IPS DF 19.7 (cell line): ENCODE results near the gene GCA.

Source experiments
- DNase-seq: peaks from one replicate; pipeline ENCODE4 v3.0.0-alpha.2; 2013; ENCODE audit warnings: low read depth, low spot score

GCA gene, protein sequence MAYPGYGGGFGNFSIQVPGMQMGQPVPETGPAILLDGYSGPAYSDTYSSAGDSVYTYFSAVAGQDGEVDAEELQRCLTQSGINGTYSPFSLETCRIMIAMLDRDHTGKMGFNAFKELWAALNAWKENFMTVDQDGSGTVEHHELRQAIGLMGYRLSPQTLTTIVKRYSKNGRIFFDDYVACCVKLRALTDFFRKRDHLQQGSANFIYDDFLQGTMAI

DNA sequence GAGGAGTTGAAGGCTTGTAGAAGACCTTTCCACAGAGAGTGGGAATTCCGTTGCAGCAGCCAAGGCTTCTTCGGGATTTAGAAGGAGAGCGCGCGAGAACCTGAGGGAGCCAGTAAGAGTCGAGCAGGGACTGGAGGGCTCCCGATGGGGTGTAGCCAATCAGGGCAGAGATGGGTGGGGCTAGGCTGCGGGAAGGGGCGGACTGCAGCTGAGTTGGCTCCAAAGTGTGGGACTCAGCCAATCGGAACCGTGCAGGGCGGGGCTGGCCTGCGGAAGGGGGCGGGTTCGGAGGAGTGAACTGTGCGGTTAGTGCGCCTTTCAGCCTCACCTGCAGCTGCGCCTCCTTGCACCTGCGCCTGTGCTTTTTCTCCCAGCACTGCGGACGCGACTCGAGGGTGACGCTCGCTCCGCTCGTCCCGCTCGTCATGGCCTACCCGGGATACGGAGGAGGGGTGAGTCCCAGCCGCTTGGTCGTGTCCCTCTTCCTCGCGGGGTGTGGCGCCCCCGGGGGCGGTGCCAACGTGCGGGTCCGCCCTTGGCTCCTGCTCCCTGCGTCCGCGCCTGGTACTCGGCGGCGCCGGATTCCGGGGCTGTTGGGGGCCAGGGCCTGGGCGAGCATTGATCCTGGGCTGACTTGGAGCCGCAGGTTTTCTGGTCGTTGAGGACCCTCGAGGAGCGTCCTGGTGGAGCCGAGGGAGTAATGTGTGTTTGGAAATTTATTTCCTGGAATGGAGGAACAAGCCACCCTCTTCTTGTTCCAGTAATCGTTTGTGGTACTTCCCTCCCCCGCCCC lies at the start of gene GCA:
Gene GCA (plus strand): TSS at position 309 of the 793 bp plus-strand sequence. CDS start 117 bp downstream, at position 426.
- peak; percentile 90 for DNase-seq

DNA sequence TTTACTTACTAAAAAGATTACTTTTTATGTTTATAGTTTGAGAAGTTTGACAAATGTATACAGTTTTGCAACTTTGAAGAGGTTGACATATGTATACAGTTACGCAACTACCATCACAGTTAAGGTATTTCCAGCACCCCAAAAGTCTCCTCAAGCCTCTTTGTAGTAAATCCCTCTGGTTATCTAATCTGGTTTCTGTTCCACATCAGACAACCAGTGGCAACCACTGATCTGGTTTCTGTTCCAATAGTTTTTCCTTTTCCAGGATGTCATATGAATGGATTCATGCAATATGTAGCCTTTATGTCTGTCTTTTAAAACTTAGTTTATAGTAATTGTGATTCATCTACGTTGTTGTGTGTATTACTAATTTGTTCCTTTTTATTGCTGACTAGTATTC lies 48.9 kb upstream of the GCA start:
- no peak for DNase-seq

DNA sequence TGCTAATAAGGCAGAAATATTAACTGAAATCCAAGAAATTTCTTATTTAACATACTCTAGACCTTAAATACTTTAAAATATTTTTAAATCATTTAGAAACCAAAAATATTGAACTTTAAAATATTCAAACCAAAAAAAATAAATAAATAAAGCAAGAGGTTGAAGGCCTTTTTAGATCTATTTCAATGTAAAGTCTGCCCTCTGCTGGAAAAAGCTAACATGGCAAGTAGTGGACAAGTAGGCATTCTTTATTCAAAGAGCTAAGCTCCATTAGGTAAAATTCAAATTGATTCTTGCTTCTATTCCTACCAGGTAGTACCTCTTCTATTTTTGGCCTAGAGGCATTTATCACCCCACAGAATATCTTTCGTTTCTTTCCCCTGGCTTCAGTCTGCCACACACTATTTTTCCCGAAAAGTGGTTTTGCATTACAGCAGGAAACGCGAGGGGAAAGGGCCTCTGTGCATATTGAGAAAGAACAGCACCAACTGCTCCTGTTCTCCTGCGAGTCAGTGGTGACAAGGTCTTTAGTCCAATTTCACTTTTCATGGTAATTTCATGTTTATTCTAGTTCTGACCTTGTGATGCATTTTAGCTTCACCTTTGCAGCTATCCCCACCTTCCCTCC lies 45.9 kb upstream of the GCA start:
- no peak for DNase-seq

DNA sequence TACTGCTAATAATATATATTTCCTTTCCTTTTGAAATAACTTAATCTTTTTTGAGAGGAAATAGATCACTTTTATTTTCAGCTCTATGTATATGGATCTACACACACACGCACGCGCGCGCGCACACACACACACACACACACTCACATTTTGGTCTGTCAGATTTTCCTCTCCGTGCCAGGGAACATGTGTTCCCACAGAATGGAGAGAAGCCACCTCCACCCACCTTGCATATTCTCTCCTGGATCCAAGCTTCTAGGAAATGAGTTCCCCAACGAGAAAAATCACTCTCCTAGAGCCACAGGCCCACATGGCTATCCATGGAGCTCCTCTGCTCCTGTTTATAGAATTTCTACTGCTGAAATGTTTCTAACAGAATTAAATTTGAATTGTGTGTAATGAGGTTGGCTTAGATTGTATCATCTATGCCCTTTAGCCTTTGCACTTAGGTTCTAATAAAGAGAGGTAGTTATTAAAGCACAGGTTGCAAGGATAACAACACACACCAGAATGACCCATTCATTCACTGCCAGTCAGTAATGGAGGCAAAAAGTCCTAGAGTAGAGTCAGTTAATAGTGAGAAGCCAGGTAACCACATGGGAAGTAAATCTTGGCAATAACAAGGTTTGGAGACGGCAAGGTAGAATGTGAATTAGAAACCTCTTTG lies 45.1 kb upstream of the GCA start:
- DNase-seq: no peak

DNA sequence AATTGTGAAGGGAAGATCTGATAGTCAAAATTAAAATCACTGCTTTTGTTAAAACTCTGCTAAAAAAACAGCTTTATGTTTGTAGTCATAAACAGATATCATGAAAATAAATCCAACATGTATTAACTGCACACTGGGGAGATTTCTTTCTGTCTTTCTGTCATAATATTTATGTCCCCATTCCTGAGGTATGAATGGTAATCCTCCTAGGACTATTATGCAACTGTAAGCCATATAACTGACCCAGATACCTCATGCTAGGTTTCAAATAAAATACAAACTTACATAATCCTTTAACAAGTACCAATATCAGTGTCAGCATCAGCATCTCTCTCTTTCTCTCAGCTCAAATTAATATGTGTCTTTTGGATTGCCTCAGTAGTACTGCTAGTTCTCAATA lies 43.7 kb upstream of the GCA start:
- no peak for DNase-seq

DNA sequence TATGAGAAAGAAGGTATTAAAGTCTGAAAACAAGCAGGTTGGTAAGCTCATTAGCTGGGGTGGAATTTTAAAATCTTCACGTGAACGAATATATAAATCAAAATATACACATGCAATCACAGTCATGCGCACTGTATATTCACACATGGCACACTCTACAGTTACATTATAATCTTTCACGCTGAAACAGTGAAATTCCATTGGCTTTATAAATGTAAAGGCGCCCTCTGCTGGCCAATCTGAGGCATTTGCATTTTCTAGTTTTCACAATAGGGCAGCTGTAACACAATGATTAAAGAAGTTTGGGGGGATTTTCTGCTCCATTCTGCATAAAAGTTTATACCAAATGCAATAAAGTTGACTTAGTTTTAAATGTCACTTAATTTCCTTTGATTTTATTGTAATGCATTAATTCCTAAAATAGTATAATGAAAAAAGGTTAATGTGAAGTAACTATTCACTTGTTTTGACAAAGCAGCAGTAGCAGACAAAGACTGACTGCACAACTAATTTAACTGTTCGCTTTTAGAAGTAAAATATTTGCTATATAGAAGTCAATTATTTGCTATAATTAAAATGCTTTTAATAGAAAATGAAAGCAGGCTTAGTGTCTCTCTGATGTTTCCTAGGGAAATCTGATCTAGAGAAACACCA lies 42.7 kb upstream of the GCA start:
- DNase-seq: no peak

DNA sequence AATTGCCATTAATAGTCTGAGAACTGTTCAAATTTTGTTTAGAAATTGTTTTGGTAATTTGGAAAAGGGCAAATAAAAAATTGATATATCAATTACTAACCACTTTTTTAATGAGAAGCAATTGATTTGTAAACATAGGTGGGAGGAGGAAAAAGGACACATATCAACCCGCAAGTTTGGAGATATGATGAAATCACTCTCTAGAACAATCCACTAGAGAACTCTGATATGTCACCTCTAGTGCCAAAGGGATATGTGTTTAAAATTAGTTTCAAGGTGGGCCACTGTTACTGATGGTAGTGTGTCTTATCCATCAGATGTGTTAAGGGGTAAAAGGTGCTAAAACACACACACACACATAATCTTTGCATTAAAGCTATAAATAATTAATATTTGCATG lies 42.1 kb upstream of the GCA start:
- DNase-seq: no peak

DNA sequence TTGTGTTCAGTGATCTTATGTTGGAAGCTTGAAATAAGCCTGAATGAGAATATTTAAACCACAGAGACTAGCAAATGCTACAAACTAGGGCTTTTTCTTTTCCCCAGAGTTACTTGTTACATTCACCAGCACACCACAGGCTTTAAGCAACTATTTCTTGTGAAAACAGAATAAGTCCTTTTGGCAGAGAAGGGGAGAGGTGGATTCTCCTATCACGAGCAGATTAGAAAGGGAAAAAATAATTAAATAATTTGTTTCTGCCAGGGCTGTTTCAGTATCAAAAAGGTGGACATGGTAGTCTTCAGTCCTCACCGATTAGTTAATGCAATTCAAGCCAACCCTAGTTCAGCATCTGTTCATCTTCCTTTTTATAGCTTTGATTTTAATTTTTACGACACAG lies 38.0 kb upstream of the GCA start:
- DNase-seq: no peak

DNA sequence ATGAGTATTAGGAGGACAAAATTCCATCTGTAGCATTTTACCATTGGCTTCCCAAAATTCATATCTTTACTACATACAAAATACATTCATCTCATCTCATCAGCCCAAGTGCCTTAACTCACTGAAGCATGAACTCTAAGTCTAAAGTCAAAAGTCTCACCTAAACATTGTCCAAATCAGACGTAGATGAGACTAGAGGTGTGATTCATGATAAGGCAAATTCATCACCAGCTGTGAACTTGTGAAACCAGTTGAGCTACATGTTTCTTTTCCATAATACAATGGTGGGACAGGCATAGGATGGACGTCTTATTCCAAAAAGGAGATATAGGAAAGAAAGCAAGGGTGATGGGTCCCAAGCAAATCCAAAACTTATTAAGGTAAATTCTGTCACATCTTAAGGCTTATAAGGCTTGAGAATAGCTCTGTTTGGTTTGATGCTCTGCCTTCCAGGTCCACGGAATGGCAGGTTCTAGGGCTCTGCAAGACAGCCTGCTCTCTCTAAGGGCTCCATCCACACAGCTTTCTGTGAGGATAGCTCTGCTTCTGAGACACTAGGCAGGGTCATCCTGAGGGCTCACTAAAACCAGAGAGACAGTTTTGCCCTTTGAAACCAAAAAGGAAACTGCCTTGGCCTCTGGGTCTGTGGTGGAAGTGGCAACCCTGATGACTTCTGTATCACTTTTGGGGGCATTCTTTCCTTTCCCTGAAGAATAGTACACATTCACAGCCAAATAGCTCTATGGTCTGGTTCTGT lies 35.0 kb upstream of the GCA start:
- DNase-seq: no peak

DNA sequence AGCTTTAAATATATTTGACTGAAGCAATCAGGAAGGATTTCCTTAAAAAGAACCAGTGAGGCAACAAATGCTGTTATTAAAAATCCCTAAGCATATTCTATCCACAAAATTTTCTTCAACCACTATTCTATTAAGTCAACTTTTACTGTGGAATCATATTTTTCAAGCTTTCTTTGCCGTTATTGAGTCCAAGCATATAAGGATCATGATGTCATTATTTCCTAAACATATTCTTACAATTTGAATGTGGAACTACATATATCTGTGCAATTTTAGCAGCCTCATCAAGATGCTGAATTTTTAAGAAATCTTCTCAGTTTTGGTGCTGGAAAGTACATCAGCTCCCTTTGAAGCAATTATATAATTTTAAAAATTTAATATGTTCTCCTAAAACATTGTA lies 31.1 kb upstream of the GCA start:
- DNase-seq: no peak

DNA sequence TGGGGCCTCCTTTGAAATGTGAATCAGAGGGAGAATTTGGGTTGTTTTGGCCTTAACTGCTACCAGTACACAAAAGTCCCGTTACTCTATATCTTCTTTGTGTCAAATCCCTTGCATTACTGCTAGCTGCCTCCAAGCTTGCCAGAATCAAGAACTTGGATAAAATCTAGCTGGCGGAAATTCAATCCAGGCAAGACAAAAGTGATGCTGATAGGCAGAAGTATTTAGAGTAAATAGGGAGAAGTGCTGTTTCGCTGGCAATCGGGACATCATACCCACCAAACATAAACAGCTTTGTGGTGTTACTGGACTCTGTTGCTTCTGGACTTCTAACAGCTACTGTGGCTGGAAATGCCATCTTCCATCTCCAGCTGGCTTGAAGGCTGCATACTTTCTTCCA lies 28.0 kb upstream of the GCA start:
- DNase-seq: no peak

DNA sequence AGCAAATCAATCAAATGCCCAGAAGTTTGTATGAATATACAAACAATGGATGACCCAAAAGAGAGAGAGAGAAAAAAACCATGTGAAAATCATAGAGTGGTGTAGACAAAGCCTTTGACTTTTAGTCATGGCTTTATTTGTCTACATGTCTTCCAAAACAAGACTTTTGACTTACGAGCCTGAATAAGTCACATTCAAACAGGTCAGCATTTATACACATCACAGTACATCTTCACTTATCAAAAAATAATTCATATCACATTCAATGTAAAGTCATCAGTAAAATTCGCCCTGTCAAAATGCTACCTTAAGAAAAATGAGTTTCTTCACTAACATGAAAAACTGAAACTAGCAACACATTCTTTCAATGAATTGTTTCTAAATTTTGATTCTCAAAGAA lies 27.3 kb upstream of the GCA start:
- DNase-seq: no peak

DNA sequence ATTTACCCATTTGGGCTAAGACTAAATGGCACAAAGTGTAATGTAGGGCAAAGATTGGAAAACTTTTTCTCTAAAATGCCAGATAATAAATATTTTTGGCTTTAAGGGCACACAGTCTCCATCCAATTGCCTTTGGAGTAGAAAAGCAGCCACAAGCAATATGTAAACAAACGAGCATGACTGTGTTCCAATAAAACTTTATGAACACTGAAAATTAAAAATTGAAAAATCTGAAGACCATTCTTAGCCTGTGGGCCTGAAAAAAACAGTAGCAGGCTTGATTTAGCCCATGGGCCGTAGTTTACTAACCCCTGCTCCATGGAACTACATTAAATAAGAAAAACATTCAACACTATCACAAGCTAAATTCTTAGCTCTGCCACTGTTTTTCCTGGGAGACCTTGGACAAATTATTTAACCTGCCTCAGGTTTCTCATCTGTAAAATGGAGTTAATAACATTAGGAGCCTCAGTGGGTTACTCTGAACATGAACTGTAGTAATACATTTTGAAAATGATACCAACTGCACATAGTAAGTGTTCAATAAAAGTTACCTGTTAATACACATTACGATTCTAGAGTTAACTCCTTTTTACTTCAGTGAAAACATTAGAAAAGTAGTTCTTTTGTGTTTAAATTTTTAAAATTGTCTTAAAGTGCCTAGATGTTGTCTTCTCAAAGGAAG lies 26.7 kb upstream of the GCA start:
- DNase-seq: no peak

DNA sequence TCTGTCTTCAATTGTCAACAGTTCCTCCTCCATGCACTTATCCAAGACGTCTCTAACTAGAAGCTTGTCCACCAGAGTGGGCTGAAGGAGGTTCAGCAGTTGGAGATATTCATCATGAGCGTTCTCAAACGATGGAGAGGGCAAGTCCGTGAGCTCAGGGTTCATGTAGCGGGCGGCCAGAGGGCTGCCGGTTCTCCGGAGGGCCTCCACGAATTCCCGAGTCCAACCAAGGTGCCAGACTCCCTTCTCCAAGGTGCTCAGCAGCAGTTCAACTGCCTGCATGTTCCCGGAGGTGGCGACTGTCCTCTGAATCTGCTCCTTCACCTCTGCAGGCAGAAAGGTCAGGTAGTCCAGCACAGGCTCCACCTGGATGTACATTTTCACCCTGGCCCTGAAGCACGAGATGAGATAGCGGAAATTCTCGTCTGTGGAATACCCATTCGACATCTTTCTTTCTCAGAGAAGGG lies 26.0 kb upstream of the GCA start:
- DNase-seq: no peak

DNA sequence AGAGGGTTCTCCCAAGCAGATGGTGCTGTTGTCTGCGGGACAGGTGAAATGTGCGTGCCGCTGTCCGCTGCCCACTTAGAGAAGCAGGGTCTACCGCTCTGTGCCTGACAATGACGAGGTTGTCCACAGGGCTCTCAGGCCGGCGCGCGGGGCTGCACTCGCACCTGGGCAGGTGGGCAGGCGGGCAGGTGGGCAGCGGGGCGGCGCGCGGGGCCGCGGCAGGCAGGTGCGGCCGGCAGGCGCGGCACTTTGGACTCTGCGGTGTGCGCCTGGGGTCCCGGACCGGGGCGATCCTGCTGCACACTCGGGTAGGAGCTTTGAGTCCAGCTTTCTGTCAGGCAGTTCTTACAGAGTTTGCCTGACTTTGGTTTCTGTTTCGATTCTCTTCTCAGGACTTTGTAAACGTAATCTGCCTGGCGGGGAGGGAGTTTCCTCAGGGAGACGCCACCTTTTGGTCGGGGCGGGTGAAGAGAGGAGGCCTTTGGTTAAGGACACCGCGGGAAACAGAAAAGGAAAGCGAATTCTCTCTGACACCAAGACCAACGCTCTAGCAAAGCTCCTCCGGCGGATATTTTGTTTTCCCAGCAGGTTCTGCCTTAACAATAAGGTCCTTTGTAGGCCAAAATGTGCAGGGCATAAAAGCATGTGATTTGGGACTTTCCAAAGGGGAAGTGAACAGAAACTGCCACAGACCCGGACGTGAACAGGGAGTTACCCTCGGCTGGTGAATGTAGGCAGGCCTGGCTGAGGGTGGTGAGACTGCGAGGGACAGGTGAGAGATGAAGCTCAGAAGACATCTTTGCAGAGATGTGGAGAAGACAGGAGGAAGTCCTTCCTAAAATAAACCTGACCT lies 25.4 kb upstream of the GCA start, which contains the start of gene IFIH1:
Gene IFIH1 (minus strand): TSS at position 357 of the 853 bp plus-strand sequence. CDS start 377 bp downstream, outside the sequence.
- peak; percentile 50 for DNase-seq

DNA sequence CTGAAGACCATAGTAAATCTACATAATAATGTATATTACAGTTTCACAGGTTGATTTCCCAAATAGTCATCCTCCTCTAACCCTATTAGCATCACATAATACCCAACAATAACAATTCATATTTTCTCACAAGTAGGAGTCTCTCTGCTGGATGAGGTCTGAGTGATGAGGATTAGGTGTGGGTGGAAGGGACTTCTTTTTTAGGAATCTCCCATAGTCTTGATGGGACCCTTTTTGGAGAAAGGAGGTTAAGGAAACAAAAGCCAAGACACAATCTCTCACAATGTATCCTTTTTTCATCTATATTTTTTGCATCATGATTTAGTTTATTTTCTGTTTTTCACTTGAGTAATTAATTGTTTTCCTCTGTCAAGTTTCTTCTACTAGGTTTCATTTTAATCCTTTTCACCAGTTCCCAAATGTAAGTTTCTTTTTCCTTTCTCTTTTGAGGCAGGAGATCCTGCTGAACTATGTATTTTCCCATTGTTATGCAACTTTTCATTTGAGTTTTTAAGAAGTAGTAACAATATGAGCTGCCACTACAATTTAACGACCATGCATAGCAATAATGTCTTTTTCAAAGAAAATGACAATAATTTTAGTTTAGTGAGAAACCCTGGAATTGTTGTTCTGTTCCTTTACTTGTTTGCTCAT lies 22.9 kb upstream of the GCA start:
- DNase-seq: no peak

DNA sequence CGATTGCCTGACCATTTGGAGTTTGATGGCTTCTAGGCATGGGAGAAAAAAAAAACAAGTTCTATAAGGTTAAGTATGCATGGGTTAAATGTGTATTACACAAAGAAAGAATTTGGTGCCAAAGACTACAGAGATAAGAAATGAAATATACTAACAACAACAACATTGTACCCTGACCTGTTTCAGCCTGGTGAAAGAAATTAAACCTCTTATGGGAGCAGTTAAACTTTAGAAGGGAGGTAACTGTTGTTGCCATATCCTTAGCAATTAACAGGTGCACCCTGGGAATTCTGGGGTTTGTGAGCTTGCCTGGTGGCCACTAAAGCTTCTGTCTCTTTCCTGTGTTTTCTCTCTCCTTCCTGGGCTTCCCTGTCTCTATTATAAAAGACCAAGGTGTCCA lies 19.0 kb upstream of the GCA start:
- no peak for DNase-seq

DNA sequence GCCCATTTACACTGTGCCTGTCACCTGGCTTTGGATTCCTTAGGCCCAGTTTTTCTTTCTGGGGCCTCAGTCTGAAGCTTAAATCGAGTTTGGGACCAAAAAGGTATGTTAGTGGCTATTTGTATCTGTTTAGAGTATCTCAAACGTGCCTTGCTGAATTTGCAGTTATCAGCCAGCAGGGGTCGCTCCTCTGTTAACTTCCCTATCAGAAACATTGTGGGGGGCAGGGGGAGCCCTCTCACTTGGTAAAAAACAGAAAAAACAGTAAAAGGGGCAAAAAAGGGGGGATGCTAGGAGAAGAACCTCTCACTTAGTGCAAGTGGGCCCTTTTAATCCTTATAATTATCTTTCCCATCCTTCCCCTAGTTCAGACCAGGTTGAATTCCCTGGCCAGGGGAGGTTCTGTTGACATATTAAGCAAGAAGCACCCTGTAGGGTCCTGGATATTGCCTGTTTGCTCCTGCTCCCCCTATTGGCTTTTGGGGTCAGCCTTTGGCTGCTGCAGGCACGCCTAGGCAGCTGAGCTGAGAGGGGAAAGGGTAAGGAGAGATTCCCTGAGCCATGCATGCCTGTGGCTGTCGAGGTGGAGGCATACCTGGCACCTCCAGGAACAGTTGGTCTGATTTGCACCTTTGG lies 16.7 kb upstream of the GCA start:
- DNase-seq: no peak
